Measurements from ENCODE around the gene NRXN2.
"Not testable (repeated sequence)": the region's sequence is repeated elsewhere in the genome, so short reads cannot be mapped to it uniquely, and the experiment has no call there.

The NRXN2 gene

GRCh38 chr11:64665411-64665821 lies 57.6 kb downstream of the NRXN2 start:
- no peak for DNase-seq

- DNase-seq, result not testable (repeated sequence)
Observed at GRCh38 chr11:64664236-64664870, 58.6 kb downstream of the NRXN2 start.

GRCh38 chr11:64663656-64664055 lies 59.3 kb downstream of the NRXN2 start:
- DNase-seq, result no peak

DNA sequence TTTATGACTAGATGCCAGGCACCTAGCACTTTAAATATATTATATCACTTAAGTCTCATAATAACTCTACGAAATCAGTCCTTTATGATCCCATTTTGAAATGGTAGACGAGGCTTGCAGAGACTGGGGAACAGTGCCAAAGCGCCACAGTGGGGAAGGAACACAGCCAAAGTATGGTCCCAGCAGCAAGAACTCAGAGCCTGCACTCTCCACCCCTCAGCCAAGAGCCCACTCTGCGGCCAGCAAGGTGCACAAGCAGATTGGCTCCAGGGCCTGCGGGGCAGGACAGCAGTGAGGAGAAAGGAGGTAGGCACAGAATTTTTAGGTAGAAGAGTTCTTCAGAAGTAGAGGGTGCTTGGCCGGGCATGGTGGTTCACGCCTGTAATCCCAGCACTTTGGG lies 61.4 kb downstream of the NRXN2 start:
- no peak for DNase-seq

DNA sequence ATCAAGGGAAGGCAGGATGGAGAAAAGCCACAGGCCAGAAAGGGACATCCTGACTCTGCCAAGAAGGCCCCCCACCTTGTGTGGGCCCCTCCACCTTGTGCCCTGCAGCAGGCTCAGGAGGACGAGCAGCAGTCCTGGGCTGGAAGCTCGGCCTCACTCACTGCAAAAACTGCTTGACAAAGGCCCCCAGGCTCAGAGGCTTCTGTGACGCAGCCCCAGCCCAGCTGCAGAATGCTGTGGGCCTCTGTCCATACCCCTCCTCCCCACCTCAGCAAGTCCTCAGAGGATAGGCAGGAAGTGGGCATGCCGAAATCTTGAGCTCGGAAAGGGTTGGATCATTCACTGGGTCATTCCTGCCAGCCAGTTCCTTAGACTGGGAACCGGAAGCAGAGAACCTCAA lies 61.9 kb downstream of the NRXN2 start:
- no peak for DNase-seq

- no peak for DNase-seq
Observed at GRCh38 chr11:64660706-64661105, 62.3 kb downstream of the NRXN2 start.

GRCh38 chr11:64660205-64660604 lies 62.8 kb downstream of the NRXN2 start:
- no peak for DNase-seq

DNA sequence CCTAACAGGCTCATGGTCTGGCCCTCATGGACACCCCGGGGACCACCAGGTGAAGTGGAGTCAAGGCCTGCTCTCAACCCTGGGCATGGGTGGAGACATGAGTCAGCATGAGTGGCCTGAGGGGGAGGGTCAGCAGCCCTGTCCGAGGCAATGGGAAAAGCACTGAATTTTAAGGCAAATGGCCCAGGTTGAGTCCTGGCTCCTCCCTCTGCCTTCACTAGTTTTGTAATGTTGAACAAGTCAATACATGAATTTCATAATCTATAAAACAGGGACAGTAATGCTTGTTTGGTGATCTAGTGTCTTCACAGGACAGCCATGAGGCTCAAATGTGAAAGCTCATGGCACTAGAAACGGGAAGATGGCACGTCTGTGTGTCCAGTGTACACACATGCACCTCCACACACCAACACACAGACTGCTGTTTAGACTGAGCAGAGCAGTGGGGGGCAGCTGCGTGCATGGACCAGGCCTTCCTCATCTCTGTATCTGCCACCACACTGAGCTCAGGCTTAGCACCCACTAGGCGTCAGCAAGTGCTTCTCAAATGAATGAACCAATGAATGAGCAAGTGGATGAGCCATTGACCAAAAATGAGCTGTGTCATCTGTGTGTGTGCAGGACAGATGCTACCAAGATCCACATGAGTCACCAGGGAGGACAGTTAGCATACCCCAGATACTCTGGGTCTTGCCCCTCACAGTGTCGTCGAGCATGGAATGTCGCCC lies 63.4 kb downstream of the NRXN2 start:
- peak; percentile 14 for DNase-seq

DNA sequence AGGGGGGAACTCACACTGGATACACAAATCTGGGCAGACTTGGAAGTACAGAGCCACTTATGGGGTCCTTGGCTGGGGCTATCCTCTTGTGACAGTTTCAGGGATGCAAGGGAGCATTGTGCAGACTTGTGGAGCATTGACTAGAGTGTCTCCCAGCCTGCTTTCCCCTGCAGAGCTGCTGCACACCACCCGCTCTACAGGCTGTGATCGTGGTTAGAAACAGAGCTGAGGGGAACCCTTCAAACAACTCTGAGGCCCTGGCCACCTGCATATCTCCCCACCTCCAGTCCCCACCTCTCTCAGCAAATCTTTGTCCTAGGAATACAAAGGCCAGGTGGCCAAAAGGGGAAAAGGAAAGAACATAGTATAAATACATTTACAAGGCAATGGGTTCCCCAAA lies 64.7 kb downstream of the NRXN2 start:
- DNase-seq, result no peak

GRCh38 chr11:64656862-64657261 lies 66.1 kb downstream of the NRXN2 start:
- DNase-seq, result no peak

DNA sequence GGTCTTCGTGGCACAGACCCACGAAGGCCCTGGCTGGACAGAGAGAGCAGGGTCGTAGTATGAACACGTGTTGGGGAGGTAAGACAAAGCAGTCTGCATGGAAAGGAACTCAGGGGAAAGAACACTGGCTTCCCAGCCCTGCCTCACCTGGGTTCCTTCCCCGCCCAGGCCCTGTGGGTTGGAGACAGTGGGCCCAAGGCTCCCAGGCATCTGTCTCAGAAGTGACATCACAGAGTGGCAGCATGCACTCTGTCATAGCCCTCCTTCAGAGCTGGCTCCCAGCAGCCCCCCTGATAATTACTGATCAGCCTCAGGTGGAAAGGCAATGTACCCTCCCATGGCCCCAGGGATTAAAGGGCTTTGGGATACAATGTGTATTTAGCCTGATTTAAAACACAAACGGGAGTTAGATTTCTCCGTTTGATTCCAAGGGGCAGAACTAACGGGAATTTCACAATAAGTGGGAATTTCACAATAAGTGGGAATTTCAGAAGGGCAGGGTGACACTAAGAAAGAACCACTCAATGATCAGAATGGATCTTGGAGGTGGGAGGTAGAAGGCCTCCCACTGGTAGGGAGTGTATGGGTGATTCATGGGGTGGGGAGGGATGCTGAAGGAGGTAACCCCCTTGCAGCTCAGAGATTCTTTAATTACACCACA lies 66.9 kb downstream of the NRXN2 start:
- DNase-seq, result no peak

DNA sequence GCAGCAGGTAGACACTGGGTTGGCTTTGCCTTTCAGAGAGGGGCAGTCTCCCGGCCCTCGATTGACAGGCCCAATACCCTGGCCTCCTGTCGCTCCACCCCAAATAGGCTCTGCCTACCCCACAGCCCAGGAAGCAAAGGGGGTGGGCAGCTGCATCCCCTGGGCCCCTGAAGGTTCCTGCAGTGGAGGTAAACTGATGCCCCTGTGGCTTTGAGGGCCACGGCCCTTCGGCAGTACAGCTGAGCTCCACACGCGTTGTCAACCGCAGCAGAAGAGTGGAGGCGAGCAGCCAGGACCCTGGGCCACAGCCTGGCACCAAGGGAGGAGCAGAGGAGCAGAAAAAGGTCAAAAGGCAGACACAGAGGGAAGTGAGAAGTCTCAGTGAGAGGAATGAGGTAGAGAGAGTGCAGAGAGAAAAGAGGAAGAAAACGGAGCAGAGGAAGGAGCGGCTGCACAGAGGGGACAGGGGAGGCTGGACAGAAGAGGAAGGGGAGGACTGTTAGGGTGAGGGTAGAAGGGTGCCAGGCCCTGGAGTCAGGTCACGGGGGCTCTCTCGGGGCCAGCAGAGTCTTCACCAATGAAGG lies 67.9 kb downstream of the NRXN2 start:
- no peak for DNase-seq

DNA sequence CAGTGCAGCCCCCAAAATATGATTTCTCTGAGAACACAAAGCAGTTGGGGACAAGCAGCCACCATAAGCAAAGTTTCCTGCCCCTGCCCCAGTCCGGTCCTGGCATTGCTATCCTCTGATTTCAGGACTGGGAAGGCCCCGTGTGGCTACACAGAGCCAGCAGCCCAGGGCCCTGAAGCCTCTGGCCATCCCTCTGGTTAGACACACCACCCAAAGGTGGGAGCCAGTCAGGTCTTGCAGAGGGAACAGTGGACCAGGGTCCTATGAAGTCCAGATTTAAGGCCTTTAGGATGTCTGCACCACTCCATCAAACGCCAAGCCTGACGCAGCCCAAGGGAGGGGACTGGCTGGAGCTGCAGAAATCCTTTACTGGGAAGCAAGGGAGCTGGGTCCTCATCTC lies 68.6 kb downstream of the NRXN2 start:
- DNase-seq, result no peak

DNA sequence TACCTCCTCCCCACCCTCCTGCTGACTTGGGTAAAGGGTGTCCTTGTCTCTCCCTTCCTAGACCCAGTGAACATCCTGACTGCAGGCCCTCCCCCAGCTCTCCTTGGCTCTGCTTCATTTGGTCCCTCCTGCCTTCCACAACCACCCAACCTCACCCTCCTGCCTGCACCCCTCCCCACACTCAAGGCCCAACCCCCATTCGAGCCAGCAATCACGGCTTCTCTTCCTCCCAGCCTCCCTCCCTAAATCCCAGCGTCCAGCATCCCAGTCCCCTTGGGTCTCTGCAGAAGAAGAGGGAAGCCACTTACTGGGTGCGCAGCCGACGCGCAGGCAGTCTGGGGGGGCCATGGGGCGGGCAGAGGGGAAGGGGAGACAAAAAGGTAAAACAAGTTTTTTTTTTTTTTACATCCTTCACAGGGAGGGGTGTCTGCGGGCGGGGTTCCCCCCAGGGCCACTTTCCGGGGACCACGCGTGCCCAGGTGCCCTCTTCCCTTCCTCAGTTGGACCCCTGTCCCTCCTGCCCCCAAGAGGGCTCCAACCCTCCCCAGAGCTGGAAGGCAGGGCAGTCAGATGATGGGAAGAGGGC lies 69.5 kb downstream of the NRXN2 start:
- no peak for DNase-seq

DNA sequence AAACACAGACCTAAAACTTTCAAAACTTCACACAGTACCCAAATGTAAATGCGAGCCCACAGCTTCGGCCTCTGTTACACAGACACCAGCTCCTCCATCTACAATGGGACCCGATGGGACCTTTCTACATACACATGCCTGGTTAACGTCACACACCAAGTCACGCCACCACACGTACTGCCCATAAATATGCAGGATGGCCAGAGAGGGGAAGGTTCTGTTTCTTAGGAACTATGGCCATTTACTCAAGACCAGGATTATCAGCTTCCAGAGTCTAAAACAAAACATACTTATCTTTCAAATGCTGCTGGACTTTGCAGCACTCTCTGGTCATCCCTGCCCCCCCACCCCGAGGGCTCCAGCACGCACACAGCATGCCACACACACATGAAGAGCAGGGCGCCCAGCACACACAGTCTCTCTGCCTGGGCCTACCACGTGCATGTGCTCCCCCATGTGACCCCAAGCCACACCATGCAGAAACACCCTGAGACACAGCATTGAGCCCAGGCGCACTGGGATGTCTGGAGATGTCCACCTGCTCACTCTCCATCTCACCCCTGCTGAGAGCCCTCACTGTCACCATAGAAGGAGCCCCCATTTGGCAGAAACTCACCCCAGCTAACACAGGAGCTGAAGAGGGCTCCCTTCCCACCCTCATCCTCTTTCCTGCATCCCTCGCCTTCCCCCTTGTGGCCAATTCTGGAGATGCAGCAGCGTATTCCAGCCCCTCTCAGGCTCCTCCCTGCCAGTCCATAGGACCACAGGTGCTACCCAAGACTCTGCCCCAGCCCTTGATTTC lies 70.2 kb downstream of the NRXN2 start:
- DNase-seq, result no peak

- DNase-seq, result no peak
Observed at GRCh38 chr11:64650923-64651523, 72.0 kb downstream of the NRXN2 start.

- no peak for DNase-seq
Observed at GRCh38 chr11:64649291-64649697, 73.7 kb downstream of the NRXN2 start.

DNA sequence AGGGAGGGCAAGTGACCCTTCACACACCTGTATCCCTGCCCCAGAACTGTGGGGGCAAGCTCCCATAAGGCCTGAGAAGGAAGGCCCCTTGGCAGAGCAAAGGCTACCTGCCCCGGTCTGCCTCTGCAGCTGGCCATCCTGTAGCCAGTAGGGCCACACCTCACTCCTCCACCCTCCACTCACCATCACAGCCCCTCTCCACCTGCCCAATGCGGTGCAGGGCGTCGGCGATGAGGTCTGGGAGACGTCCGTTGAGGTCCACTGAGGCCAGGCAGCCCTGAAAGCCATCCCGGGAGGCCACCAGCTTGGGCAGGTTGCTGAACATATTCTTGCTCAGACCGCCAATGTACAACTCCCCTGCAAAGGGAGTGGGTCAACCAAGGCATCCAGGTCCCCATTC lies 74.4 kb downstream of the NRXN2 start:
- DNase-seq, result no peak

DNA sequence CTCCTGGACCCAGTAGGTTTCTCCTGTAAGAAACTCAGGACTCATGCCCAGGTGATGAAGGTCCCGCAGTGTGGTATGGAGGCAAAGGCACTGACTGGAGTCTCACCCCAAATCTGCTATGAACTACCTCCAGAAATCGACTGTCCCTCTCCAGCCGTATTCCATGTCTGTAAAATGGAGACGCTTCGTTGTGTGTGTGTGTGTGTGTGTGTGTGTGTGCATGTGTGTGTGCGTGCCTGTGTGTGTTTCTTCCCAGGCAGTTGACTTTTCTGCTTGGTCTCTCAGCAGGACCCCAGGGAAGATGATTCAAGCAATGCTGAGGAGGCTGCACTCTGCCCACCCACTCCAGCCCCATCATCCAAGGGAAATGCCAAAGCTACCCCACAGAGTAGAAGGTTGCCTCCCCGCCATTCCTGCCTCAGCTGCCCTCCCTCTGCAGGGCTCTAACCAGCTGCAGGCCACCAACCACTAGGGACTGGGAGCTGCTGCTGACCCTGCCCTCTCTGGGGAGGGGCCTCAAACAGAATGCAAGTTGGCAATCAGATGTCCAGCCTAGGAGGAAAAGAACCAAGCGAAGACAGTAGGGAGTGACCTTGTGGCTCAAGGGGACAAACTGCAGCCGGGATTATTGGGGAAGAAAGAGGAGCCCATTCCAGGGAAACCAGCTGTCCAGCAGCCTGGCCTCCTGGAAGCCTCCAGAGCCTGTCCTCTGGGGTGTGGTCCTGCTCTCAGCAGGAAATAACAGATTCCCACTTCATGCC lies 75.8 kb downstream of the NRXN2 start:
- DNase-seq, result no peak

GRCh38 chr11:64644647-64645275 lies 78.2 kb downstream of the NRXN2 start:
- DNase-seq, result no peak
